Nasal cavity respiratory epithelium epithelial cell of viscerocranial mucosa (primary cell): ENCODE results near the gene MCM3. TPM values are rescaled to one million over a fixed set of nuclear protein-coding genes. Genes with fewer than 3 reads are reported as not detected.

Experiments used
- total RNA-seq: library from RNA; depleted of rRNA; stranded (reverse); fragments of >200 nt; gene quantifications from 2 replicates; pipeline ENCODE4 v1.2.3, GENCODE V29; 2014

MCM3 gene
- total RNA-seq = 15.0 and 25.3 TPM in 2 replicates

DNA sequence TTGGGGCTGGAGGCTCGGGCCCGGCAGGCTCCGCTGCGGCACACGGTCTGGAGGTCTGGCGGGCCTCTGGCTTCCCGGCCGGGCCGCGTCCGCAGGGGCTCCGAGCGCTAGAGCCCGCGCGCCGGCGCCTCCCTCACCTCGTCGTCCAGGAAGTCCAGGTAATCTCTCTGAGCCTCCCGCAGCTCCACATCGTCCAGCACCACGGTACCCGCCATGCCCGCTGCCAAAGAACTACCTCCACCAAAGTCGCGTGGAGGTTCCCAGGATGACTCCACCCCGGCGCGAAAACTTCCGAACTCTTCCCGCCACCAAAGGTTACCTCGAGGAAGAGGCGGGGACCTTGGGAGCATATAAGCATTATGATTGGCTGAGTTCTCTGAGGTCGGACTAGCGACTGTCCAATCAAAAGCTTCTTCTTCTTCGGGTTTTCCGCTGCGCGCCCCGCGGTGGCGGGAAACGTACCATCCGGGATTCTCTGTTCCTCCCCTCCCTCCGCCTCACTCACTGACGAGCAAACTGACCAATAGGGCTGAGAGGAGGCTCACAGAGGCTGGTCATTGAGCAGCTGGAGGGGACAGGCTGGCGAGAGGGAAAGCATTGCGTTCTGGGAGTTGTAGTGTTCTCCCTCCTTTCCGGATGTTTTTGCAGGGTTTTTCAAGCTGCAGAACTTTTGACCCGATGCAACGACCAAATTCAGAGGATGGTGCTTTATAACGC is at the start of gene MCM3:
Gene MCM3, minus strand, starts transcription at position 283 of the 717 bp plus-strand sequence. Its CDS starts 68 bp downstream, at position 215.

DNA sequence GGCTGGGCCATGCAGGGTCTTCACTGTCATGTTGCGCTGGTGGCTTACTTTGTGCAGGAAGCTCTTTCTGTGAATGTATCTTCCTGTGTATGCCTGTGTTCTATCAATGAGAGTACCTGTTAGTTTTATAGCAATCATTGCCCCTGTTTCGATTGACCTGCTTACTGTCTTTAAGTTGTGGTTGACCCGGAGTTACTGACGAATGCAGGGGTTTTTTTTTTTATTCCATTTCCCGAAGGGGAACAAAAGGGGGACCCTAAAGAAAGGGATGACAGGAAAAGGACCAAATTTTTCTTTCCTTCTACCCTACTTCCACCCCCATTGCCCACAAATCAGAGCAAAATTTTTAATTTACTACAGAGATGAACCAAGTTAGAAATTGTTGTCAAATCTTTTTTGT is 40.1 kb downstream of the MCM3 start, which contains the start of gene IL17F:
Gene IL17F, minus strand, starts transcription at position 101 of the 400 bp plus-strand sequence. Its CDS starts 71 bp downstream, at position 30.

Other genes starting within 250 kb of the MCM3 start
- gene PKHD1, start 197.1 kb downstream of the MCM3 start, total RNA-seq = under 0.01 TPM in 1 of 2 replicates, not detected in the other
- gene IL17A, start 98.4 kb downstream of the MCM3 start, total RNA-seq = not detected in 2 replicates
- gene IL17F, start 40.2 kb downstream of the MCM3 start, total RNA-seq = not detected in 2 replicates
- gene PAQR8, start 77.4 kb upstream of the MCM3 start, total RNA-seq = 1.0 and 1.5 TPM in 2 replicates
- 4.1 and 8.5 TPM in 2 replicates for gene EFHC1, start 135.6 kb upstream of the MCM3 start, total RNA-seq